Large intestine (tissue), 3 donors: ENCODE results near the gene SRGAP1. TPM values are rescaled to one million over a fixed set of nuclear protein-coding genes. Genes with fewer than 3 reads are reported as not detected.
"Not testable (repeated sequence)": the region's sequence is repeated elsewhere in the genome, so short reads cannot be mapped to it uniquely, and the experiment has no call there.

ENCODE experiments used
- DNase-seq, 2 donors: peaks; one replicate each; pipeline versions ENCODE4 v3.0.0 to v3.0.0-alpha.2; 2013
- H3K27ac ChIP-seq: one replicate; pipeline ENCODE4 v1.5.1; 2013; ENCODE audit warnings: low read length
- H3K27me3 ChIP-seq: 2 replicates; pipeline ENCODE4 v1.6.1; 2013; ENCODE audit warnings: low read length; ENCODE audit not compliant: control insufficient read depth, insufficient read depth
- H3K36me3 ChIP-seq: 2 replicates; pipeline ENCODE4 v1.6.1; 2013; ENCODE audit warnings: low read length; ENCODE audit not compliant: control insufficient read depth, insufficient read depth
- H3K4me1 ChIP-seq: one replicate; pipeline ENCODE4 v1.6.1; 2013; ENCODE audit warnings: low read length; ENCODE audit not compliant: control insufficient read depth, insufficient read depth
- H3K4me3 ChIP-seq: one replicate; pipeline ENCODE4 v1.5.1; 2013; ENCODE audit warnings: low read length
- H3K9me3 ChIP-seq: one replicate; pipeline ENCODE4 v1.6.1; 2013; ENCODE audit warnings: mild to moderate bottlenecking, low read depth, low read length, moderate library complexity; ENCODE audit not compliant: control insufficient read depth
- WGBS: methylation state at CpG from one replicate; pipeline ENCODE4 v1.1.5; 2013; ENCODE audit warnings: low lambda C conversion rate; ENCODE audit not compliant: insufficient coverage; 5-methylcytosine and 5-hydroxymethylcytosine counted together
- polyA plus RNA-seq: library from polyadenylated mRNA; unstranded; fragments of 120-200 nt; gene quantifications from one replicate; pipeline ENCODE4 v1.2.1, GENCODE V29; 2013

The SRGAP1 gene
- polyA plus RNA-seq, 1 donor = 8.6 TPM

GRCh38 chr12:64107776-64108175, 263.3 kb downstream of the SRGAP1 start:
- Histone ChIP-seq H3K4me3 (no peak overlapping the region), H3K9me3 (no peaks in the 10 kb centered on the region), H3K4me1 (no peaks in the 10 kb centered on the region), H3K27ac (no peak overlapping the region), H3K27me3 (no peaks in the 10 kb centered on the region), H3K36me3 (peaks cover 9% of the 10 kb centered on the region)
- DNase-seq = no peak
- whole genome bisulfite sequencing = no CpG with 5 or more reads among the region's 1 CpG

DNA sequence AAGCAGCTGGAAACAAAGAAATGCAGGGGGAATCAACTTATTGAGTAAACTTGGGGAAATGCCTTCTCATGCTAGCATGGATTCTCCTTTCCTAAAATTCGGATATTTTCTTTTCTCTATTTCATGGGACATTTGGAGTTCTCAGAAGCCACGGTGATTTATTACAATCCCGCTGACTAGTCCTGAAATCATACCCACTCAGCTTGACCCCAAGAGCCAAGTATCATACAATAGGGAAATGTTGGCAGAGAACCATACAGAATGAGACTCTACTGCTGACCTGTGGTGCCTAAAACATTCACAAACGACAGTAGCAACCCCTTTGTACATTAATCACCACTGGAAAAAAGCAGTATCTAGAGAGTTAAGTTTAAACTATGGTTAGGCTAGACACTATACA, 265.2 kb downstream of the SRGAP1 start:
- Histone ChIP-seq H3K9me3 (no peaks in the 10 kb centered on the region), H3K27me3 (no peaks in the 10 kb centered on the region), H3K27ac (no peak overlapping the region), H3K4me1 (no peaks in the 10 kb centered on the region), H3K4me3 (no peak overlapping the region), H3K36me3 (peaks cover 9% of the 10 kb centered on the region)
- 100% methylated on average over 1 of the region's 4 CpGs for WGBS
- no peak for DNase-seq

DNA sequence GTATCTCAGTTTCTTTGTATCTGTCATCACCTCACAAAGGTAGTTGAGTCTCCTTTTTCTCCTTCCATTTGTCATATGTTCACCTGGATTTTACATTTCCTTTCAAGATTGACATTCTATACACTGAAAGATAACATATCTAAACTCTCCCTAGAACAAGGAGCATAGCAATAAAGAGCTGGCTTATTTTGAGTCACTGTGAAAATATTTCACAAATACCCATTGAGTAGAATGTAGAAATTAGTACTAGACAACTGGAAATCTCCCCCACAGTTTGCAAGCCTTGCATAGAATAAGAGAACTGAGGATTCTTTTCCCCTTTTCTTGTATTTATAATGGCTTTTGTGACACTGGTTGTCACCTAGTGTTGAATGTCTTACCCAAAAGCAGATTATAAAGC, 266.4 kb downstream of the SRGAP1 start:
- Histone ChIP-seq H3K36me3 (peaks cover 11% of the 10 kb centered on the region), H3K9me3 (no peaks in the 10 kb centered on the region), H3K4me1 (no peaks in the 10 kb centered on the region), H3K27ac (no peak overlapping the region), H3K4me3 (no peak overlapping the region), H3K27me3 (no peaks in the 10 kb centered on the region)
- DNase-seq = no peak

- Histone ChIP-seq H3K9me3 (no peaks in the 10 kb centered on the region), H3K4me3 (no peak overlapping the region), H3K27ac (no peak overlapping the region), H3K27me3 (no peaks in the 10 kb centered on the region), H3K36me3 (peaks cover 7% of the 10 kb centered on the region), H3K4me1 (no peaks in the 10 kb centered on the region)
- no CpG with 5 or more reads among the region's 2 CpGs for WGBS
- DNase-seq = no peak
These were observed 272.5 kb downstream of the SRGAP1 start for GRCh38 chr12:64116969-64117368.

GRCh38 chr12:64120568-64120967, 276.1 kb downstream of the SRGAP1 start:
- H3K4me3 ChIP-seq = no peak overlapping the region
- no peak overlapping the region for H3K27ac ChIP-seq
- H3K27me3 ChIP-seq = no peaks in the 10 kb centered on the region
- no peaks in the 10 kb centered on the region for H3K9me3 ChIP-seq
- no peak for DNase-seq
- H3K36me3 ChIP-seq = peaks cover 11% of the 10 kb centered on the region
- H3K4me1 ChIP-seq = no peaks in the 10 kb centered on the region

- 100% methylated on average over 1 of the region's 3 CpGs for WGBS
- H3K4me1 ChIP-seq, DNase-seq, H3K9me3 ChIP-seq, H3K27me3 ChIP-seq, H3K27ac ChIP-seq, H3K4me3 ChIP-seq: not testable (repeated sequence)
- peaks cover 10% of the 10 kb centered on the region for H3K36me3 ChIP-seq
These were observed 276.6 kb downstream of the SRGAP1 start for GRCh38 chr12:64121086-64121485.

DNA sequence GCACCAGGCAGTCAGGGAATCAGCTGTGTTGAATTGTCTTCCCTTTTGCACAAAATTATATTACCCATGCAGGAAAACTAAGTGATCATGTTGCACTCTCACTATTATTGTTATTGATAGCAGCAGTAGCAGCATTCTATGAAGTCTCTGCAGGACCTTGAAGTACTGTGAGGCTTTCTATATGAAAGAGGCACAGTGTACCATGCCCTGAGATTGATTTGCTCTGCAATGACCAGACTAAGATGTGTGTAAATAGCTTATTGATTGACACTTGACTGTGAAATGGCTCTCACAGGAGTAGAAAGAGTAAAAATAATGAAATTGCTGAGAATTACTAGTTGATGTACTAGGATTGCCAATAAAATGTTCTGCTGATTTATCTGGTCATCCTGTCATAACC, 277.7 kb downstream of the SRGAP1 start:
- peaks cover 9% of the 10 kb centered on the region for H3K36me3 ChIP-seq
- H3K9me3 ChIP-seq = no peaks in the 10 kb centered on the region
- H3K27me3 ChIP-seq = no peaks in the 10 kb centered on the region
- no peak for DNase-seq
- H3K4me1 ChIP-seq = no peaks in the 10 kb centered on the region
- no peak overlapping the region for H3K27ac ChIP-seq
- H3K4me3 ChIP-seq = no peak overlapping the region

DNA sequence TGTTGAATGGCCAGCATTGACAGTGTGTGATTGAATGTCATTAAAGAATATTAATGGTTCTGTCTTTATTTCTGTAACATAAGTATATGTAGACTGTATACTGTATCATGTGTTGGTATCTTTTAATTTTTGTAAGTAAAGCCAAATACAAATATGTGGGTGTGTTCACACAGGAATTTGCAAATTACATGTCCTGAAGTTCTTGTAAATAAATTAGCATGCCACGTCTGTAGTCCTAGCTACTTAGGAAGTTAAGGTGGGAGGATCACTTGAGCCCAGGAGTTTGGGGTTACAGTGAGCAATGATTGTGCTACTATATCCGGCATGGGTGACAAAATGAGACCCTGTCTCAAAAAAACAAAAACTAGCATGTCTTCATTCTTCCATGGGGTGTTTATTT, 278.5 kb downstream of the SRGAP1 start:
- DNase-seq = no peak
- no CpG with 5 or more reads among the region's 2 CpGs for WGBS
- Histone ChIP-seq H3K36me3 (peaks cover 15% of the 10 kb centered on the region), H3K4me3 (no peak overlapping the region), H3K27me3 (no peaks in the 10 kb centered on the region), H3K9me3 (no peaks in the 10 kb centered on the region), H3K4me1 (no peaks in the 10 kb centered on the region), H3K27ac (no peak overlapping the region)

DNA sequence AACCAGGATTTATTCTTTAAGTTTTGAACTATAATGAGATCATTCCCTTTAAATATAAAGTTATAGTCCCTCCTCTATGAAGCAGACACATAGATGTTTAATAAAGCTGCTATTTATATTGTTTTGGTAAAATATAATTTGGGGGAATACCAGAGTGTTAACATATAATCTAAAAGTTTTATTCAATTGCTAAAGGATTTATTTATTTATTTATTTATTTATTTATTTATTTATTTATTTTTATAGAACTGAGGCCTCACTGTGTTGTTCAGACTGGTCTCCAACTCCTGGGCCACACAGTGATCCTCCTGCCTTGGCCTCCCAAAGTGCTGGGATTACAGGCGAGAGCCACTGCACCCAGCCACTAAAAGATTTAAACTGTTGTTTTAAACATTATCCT, 278.9 kb downstream of the SRGAP1 start:
- H3K36me3 ChIP-seq = peaks cover 18% of the 10 kb centered on the region
- H3K27me3 ChIP-seq = no peaks in the 10 kb centered on the region
- DNase-seq = no peak
- no peak overlapping the region for H3K4me3 ChIP-seq
- H3K27ac ChIP-seq = no peak overlapping the region
- WGBS = no CpG with 5 or more reads among the region's 1 CpG
- no peaks in the 10 kb centered on the region for H3K4me1 ChIP-seq
- no peaks in the 10 kb centered on the region for H3K9me3 ChIP-seq

DNA sequence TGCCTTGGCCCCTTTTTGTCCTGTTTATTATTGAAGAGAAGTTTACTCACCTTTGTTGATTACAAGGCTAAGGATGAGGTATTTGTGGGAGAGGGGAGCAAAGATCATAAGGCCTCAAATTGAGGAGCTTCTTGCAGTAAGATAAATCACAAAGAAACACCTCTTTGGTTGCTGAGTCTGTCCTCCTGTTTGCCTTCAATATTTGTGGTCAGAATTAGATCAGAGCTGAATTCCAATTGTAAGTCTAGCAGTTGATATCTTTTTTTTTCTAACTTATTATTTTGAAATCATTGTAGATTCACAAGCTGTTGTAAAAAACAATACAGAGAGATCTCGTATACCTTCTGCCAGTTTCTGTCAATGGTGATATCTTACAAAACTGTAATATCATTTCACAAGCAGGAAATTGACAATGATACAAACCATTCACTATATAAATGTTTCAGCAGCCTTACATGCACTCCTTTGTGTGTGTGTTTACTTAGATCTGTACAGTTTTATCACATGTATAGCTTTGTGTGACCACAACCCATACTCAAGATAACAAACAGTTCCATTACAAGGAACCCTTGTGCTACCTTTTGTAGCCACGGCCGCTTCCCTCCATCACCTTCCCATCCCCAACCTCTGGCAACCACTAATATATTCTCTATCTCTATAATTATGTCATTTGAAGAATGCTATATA, 280.2 kb downstream of the SRGAP1 start:
- peaks cover 27% of the 10 kb centered on the region for H3K36me3 ChIP-seq
- no peak for DNase-seq
- H3K4me3 ChIP-seq = no peak overlapping the region
- no peak overlapping the region for H3K27ac ChIP-seq
- no peaks in the 10 kb centered on the region for H3K4me1 ChIP-seq
- 100% methylated on average over 1 of the region's 3 CpGs for WGBS
- H3K27me3 ChIP-seq = no peaks in the 10 kb centered on the region
- no peaks in the 10 kb centered on the region for H3K9me3 ChIP-seq

DNA sequence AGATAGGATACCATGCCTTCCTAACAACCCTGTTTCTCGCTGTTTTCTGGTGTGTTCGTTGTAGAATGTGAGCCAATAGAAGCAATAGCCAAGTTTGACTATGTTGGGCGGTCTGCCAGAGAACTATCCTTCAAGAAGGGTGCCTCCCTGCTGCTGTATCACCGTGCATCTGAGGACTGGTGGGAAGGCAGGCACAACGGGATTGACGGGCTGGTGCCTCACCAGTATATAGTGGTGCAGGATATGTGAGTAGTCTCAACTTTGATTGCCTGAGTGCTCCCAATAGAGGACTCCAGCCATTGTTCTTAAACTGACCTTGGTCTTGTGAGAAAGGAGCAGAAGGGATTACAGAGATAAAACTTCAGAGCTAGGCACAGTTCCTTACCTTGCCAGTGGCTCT, 281.4 kb downstream of the SRGAP1 start:
- H3K4me1 ChIP-seq = no peaks in the 10 kb centered on the region
- H3K4me3 ChIP-seq = no peak overlapping the region
- H3K9me3 ChIP-seq = no peaks in the 10 kb centered on the region
- H3K36me3 ChIP-seq = peaks cover 37% of the 10 kb centered on the region
- H3K27ac ChIP-seq = no peak overlapping the region
- no peaks in the 10 kb centered on the region for H3K27me3 ChIP-seq
- DNase-seq = no peak
- no CpG with 5 or more reads among the region's 6 CpGs for whole genome bisulfite sequencing
